NCI-H460 (cell line): ENCODE results near the gene MLF2. TPM values are rescaled to one million over a fixed set of nuclear protein-coding genes. Genes with fewer than 3 reads are reported as not detected.

Experiments
- DNase-seq: peaks from one replicate; pipeline ENCODE4 v3.0.0-alpha.2; 2016; ENCODE audit warnings: low read depth; ENCODE audit errors: extremely low read depth
- polyA plus RNA-seq: library from polyadenylated mRNA; depleted of rRNA; stranded (reverse); fragments of >200 nt; gene quantifications from 2 replicates; pipeline ENCODE4 v1.2.3, GENCODE V29; 2014; cell fraction: nucleus; rRNA removed
- total RNA-seq: library from RNA; depleted of rRNA; stranded (reverse); fragments of >200 nt; shearing (Covaris generic); gene quantifications from 2 replicates; pipeline ENCODE4 v1.2.3, GENCODE V29; 2014; rRNA removed

The MLF2 gene
- 96.3 and 98.8 TPM in 2 replicates for total RNA-seq
- polyA plus RNA-seq: 126 and 149 TPM in 2 replicates

GRCh38 chr12:6752921-6753771 lies at the start of gene MLF2:
Gene MLF2 (minus strand): TSS chr12:6753141. CDS start chr12:6752334, 807 bp downstream.
- DNase-seq: peak; percentile 97

GRCh38 chr12:6799147-6799546 lies 46.2 kb upstream of the MLF2 start:
- no peak for DNase-seq

GRCh38 chr12:6796576-6796975 lies 43.6 kb upstream of the MLF2 start:
- DNase-seq: no peak

GRCh38 chr12:6795088-6795487 lies 42.1 kb upstream of the MLF2 start:
- no peak for DNase-seq

GRCh38 chr12:6792522-6793201 lies 39.7 kb upstream of the MLF2 start:
- DNase-seq: no peak

GRCh38 chr12:6791931-6792520 lies 39.1 kb upstream of the MLF2 start:
- no peak for DNase-seq

- DNase-seq: no peak
These were observed 37.7 kb upstream of the MLF2 start for GRCh38 chr12:6790496-6791150.

- DNase-seq: no peak
These were observed 36.3 kb upstream of the MLF2 start, which contains the start of gene CD4 for GRCh38 chr12:6788972-6789924. Gene CD4 (plus strand): TSS chr12:6789528. CDS start chr12:6800139, 10,611 bp downstream.

GRCh38 chr12:6787309-6787708 lies 34.4 kb upstream of the MLF2 start:
- DNase-seq: no peak

- no peak for DNase-seq
These were observed 33.6 kb upstream of the MLF2 start for GRCh38 chr12:6786416-6787094.

- no peak for DNase-seq
These were observed 31.8 kb upstream of the MLF2 start for GRCh38 chr12:6784761-6785160.

- DNase-seq: no peak
These were observed 31.4 kb upstream of the MLF2 start for GRCh38 chr12:6784296-6784695.

GRCh38 chr12:6783828-6784227 lies 30.9 kb upstream of the MLF2 start:
- DNase-seq: no peak

GRCh38 chr12:6782850-6783566 lies 30.1 kb upstream of the MLF2 start:
- DNase-seq: no peak

- DNase-seq: no peak
These were observed 29.2 kb upstream of the MLF2 start for GRCh38 chr12:6782119-6782518.

GRCh38 chr12:6780573-6780972 lies 27.6 kb upstream of the MLF2 start:
- DNase-seq: no peak

GRCh38 chr12:6779708-6780432 lies 26.9 kb upstream of the MLF2 start:
- DNase-seq: no peak
